ENCODE results near the gene TSPAN3. TPM values are rescaled to one million over a fixed set of nuclear protein-coding genes. Genes with fewer than 3 reads are reported as not detected.

The TSPAN3 gene
- total RNA-seq, 1 donor from 2014 or later: 187 TPM

DNA sequence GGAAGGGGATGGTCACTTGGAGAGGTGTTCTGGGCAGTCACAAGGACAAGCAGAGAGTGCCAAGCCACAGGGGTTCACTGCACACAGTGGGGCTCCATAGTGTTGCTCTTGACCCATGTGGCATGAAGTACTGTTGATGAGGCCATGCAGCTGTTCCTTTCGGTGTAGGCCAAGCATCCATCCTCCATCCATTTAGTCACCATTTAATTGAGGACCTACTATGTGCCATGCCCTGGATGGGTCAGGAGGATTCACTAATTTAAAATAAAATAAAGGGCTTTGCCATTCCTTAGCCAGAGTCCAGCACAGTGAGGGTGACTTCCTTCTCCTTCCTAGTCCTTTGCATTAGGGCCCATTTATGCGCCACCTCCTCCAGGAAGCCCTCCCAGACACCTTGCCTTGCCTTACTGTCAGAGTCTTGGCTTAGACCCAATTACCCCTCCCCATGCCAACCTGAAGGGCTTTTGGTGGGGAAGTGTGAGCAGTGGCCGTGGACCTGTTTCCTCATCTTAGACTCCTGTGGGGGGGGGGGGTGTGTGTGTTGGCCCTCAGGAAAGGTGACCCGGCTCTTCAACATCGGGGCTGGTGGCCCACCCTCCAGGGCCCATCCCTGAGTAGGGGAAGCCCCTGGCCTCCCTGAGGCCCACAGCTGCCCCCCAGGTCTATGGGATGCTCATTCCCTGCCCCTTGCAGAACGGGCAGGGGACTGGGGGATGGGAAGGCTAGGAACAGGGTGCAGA is 50.4 kb downstream of the TSPAN3 start:
- Histone ChIP-seq H3K4me3 (ENCODE audit: low read depth, low read length) (no peak overlapping the region), H3K27me3 (ENCODE audit: control insufficient read depth, insufficient read depth, low read length) (no peaks in the 10 kb centered on the region), H3K36me3 (ENCODE audit: control insufficient read depth, insufficient read depth, low read length) (no peaks in the 10 kb centered on the region)
- no peak for FAIRE-seq
- no peak for DNase-seq (ENCODE audit: low read depth)
- TF ChIP-seq, protein P1, sequence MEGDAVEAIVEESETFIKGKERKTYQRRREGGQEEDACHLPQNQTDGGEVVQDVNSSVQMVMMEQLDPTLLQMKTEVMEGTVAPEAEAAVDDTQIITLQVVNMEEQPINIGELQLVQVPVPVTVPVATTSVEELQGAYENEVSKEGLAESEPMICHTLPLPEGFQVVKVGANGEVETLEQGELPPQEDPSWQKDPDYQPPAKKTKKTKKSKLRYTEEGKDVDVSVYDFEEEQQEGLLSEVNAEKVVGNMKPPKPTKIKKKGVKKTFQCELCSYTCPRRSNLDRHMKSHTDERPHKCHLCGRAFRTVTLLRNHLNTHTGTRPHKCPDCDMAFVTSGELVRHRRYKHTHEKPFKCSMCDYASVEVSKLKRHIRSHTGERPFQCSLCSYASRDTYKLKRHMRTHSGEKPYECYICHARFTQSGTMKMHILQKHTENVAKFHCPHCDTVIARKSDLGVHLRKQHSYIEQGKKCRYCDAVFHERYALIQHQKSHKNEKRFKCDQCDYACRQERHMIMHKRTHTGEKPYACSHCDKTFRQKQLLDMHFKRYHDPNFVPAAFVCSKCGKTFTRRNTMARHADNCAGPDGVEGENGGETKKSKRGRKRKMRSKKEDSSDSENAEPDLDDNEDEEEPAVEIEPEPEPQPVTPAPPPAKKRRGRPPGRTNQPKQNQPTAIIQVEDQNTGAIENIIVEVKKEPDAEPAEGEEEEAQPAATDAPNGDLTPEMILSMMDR (IDR thresholded peaks at IDR 0.05; ENCODE audit: insufficient read depth, low read length, severe bottlenecking): no peak

DNA sequence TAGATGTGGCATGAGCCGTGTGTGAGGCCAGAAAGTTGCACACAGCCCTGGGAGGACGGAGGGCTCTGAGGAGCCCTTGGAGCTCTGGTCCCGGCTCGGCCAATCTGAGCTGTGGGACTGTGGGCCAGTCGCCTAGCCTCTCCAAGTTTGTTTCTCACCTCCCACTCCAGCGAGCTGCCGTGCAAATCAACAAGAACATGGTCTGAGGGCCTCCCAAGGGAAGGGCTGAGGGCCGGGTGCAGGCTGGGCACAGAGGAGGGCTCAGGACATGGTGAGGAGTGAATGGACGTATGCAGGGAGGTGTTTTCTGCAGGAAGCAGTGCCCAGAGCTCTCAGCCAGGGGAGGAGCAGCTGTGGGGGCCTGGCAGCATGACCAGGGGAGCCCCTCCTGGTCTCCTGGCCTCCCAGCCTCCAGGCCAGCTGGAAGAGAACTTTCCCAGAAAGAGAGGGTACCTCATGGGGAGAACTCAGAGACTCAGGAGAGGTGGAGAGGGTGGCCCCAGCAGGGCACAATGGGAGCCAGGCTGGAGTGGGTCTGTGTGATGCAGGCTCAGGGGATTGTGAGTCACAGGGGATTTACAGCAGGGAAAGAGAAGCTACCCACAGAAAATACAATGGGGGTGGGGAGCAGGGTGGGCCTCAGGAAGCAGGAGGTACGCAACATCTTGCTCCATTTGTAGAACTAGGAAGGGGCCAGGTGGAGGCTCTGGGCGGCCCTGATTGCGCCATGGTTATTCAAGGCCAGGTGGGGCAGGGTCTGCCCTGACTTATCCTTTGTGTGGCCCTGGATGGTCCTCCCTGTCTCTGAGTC is 51.2 kb downstream of the TSPAN3 start:
- FAIRE-seq: no peak
- DNase-seq (ENCODE audit: low read depth): peak; percentile 17
- Histone ChIP-seq H3K27me3 (ENCODE audit: control insufficient read depth, insufficient read depth, low read length) (no peaks in the 10 kb centered on the region), H3K4me3 (ENCODE audit: low read depth, low read length) (no peak overlapping the region), H3K36me3 (ENCODE audit: control insufficient read depth, insufficient read depth, low read length) (no peaks in the 10 kb centered on the region)
- TF ChIP-seq, protein P1 (IDR thresholded peaks at IDR 0.05; ENCODE audit: insufficient read depth, low read length, severe bottlenecking): no peak

DNA sequence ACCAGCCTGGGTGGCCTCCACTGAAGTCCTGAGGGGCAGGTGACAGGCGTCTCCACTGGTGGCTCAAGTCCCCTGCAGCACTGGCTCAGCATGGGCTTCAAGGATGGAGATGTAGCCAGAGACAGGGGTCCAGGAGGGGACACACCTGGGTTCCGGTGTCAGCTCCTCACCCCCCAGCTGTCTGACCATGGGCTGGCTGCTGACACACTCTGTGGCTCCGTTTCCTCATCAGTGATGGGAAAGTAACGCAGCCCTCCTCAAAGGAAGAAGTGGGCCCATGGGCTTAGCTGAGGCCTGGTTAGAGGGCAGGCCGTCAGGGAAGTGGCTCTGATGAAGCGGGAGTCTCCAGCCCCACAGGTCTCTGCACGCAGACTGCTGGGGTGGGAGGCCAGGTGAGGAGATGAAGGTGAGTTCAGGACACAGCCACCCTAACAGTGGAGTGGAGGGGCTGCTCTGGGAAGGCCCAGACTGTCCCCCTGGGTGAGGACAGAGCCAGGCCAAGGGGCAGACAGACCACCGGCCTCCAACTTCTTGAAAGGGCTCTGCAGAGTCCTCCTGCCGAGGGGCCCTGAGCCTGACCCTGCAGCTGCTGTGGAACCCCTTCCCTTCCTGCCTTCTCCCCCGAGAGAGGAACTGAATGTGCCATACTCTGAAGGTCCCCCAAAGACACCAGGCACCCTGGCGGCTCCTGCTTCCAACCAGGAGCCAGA is 52.0 kb downstream of the TSPAN3 start:
- FAIRE-seq (no peak), DNase-seq (ENCODE audit: low read depth) (no peak)
- Histone ChIP-seq H3K36me3 (ENCODE audit: control insufficient read depth, insufficient read depth, low read length) (no peaks in the 10 kb centered on the region), H3K4me3 (ENCODE audit: low read depth, low read length) (no peak overlapping the region), H3K27me3 (ENCODE audit: control insufficient read depth, insufficient read depth, low read length) (no peaks in the 10 kb centered on the region)
- TF ChIP-seq, protein P1 (IDR thresholded peaks at IDR 0.05; ENCODE audit: insufficient read depth, low read length, severe bottlenecking): no peak

DNA sequence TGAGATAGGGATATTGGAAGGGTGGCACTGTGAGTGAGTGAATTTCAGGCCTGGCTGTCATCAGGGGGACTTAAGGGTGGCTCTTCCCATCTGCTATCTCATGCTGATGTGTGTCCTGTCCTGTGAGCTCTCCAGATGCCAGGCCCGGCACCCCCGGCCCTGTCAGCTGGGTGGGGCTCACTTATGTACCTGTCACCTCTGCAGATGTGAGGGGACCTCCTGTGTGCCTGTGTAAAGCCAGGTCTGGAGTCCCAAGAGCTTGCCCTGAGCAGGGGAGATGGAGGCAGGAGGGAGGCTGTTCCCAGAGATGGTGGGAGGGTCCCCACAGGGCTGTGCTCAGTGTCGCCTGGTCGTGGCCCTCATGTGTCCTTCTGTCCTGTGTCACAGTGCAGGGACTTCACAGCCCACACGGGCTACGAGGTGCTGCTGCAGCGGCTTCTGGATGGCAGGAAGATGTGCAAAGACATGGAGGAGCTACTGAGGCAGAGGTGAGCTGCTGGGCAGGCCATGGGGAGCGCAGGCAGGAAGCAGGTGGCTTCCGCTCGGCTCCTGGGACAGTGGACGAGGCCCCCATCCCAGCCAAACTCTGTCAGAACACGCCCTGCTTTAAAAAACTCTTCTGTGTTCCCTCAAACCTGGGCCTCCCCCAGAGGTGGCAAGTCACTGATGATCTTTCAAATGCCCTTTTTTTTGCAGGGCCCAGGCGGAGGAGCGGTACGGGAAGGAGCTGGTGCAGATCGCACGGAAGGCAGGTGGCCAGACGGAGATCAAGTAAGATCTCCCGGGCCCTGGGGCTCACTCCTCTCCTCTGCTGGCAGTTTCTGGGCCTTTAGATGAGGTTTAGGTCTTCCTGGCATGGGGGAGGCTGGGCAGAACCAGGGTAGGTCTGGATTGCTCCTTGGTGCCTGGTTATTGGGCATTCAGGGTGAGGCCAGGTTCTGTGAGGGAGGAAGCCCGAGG is 52.9 kb downstream of the TSPAN3 start:
- TF ChIP-seq, protein P1 (IDR thresholded peaks at IDR 0.05; ENCODE audit: insufficient read depth, low read length, severe bottlenecking): no peak
- Histone ChIP-seq H3K36me3 (ENCODE audit: control insufficient read depth, insufficient read depth, low read length) (no peaks in the 10 kb centered on the region), H3K27me3 (ENCODE audit: control insufficient read depth, insufficient read depth, low read length) (no peaks in the 10 kb centered on the region), H3K4me3 (ENCODE audit: low read depth, low read length) (no peak overlapping the region)
- DNase-seq (ENCODE audit: low read depth): no peak
- FAIRE-seq: no peak

DNA sequence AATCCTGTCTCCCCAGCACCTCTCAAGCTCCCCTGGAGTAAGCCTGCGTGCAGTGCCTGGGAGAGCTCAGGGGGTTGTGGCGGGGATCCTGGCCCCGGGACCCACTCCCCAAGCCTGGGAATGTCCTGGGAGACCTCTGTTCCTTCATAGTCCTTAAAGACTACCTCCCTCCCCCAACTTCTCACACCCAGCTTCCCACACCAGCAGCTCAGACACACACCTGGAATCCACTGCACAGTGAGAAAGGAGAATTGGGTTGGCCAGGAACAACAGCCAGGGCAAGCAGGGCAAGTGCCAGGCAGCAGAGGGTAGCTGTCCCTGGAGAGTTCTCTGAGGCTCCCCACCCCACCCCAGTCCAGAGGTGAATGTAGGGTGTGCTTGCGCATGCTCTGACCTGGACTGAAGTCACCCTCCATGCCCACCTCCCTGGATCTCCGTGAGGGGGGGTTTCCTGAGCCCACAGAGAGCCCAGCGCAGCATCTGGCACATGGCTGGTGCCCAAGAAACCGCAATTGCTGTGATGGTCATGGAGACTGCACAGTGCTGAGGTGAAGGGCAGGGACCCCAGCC is 53.7 kb downstream of the TSPAN3 start:
- DNase-seq (ENCODE audit: low read depth) (no peak), FAIRE-seq (no peak)
- Histone ChIP-seq H3K27me3 (ENCODE audit: control insufficient read depth, insufficient read depth, low read length) (no peaks in the 10 kb centered on the region), H3K4me3 (ENCODE audit: low read depth, low read length) (no peak overlapping the region), H3K36me3 (ENCODE audit: control insufficient read depth, insufficient read depth, low read length) (no peaks in the 10 kb centered on the region)
- TF ChIP-seq, protein P1 (IDR thresholded peaks at IDR 0.05; ENCODE audit: insufficient read depth, low read length, severe bottlenecking): no peak

Measured in bronchial epithelial cell (primary cell).